AG09319 (cell line): ENCODE measurements around the gene GNG7.
"Not testable (repeated sequence)": the region's sequence is repeated elsewhere in the genome, so short reads cannot be mapped to it uniquely, and the experiment has no call there.

Experiments
- DNase-seq: peaks from one replicate; pipeline ENCODE4 v3.0.0-alpha.2; 2010; ENCODE audit warnings: low read depth; ENCODE audit errors: extremely low read depth
- CTCF ChIP-seq: IDR thresholded peaks from 2 replicates; pipeline ENCODE4 v1.5.1; 2011; ENCODE audit warnings: low read depth, mild to moderate bottlenecking, inconsistent platforms, low read length, moderate library complexity

The GNG7 gene

GRCh38 chr19:2582984-2583956, 119.2 kb downstream of the GNG7 start:
- no peak for DNase-seq
- no peak for TF ChIP-seq CTCF

- not testable (repeated sequence) for DNase-seq
Observed at GRCh38 chr19:2580396-2580795, 122.1 kb downstream of the GNG7 start.

- DNase-seq, result no peak
- no peak for TF ChIP-seq CTCF
Observed at GRCh38 chr19:2579678-2580280, 122.7 kb downstream of the GNG7 start.

GRCh38 chr19:2578901-2579677, 123.4 kb downstream of the GNG7 start:
- peak; percentile 81 for DNase-seq
- TF ChIP-seq CTCF, result peak; percentile 99

GRCh38 chr19:2578391-2578890, 124.1 kb downstream of the GNG7 start:
- no peak for DNase-seq
- TF ChIP-seq CTCF, result no peak

- TF ChIP-seq CTCF, result no peak
- no peak for DNase-seq
Observed at GRCh38 chr19:2577722-2578335, 124.7 kb downstream of the GNG7 start.

GRCh38 chr19:2575734-2576481, 126.6 kb downstream of the GNG7 start:
- DNase-seq, result peak; percentile 78
- no peak for TF ChIP-seq CTCF
